K562 (cell line): ENCODE measurements around the gene HOTAIR.

ENCODE experiments used
- CEBPB ChIP-seq: fragments of 450-650 bp; IDR thresholded peaks from 2 replicates; pipeline ENCODE4 v1.6.1; 2016; ENCODE audit warnings: missing genetic modification characterization, missing compliant biosample characterization
- EP300 ChIP-seq: IDR thresholded peaks from 2 replicates; pipeline ENCODE4 v1.6.1; 2012; ENCODE audit warnings: low read length, improper control_type of control experiment
- SREBF2 ChIP-seq: sonication (generic); formaldehyde crosslinking; IDR thresholded peaks from 2 replicates; pipeline ENCODE4 v1.4.0; 2020; ENCODE audit warnings: mild to moderate bottlenecking, missing genetic modification reagents
- TCF7L2 ChIP-seq: fragments of 150-350 bp; IDR thresholded peaks from 2 replicates; pipeline ENCODE4 v1.6.1; 2016; ENCODE audit warnings: low read depth, mild to moderate bottlenecking, low read length, moderate library complexity
- ZNF232 ChIP-seq: sonication (generic); formaldehyde crosslinking; IDR thresholded peaks from 2 replicates; pipeline ENCODE4 v1.8.0; 2022; ENCODE audit warnings: mild to moderate bottlenecking, missing genetic modification reagents
- ZNF253 ChIP-seq: fragments of 250-450 bp; sonication (Bioruptor Pico); conservative IDR thresholded peaks from 2 replicates; pipeline ENCODE4 v1.6.1; 2021; ENCODE audit warnings: mild to moderate bottlenecking
- ZNF764 ChIP-seq: fragments of 250-450 bp; sonication (Bioruptor Pico); IDR thresholded peaks from 2 replicates; pipeline ENCODE4 v1.4.0; 2020; ENCODE audit warnings: low read depth, mild to moderate bottlenecking, moderate library complexity
- ZNF79 ChIP-seq: fragments of 250-450 bp; sonication (Bioruptor Pico); IDR thresholded peaks from 2 replicates; pipeline ENCODE4 v1.4.0; 2020; ENCODE audit warnings: low read depth, mild to moderate bottlenecking, moderate library complexity
- TF ChIP-seq, protein P1 (sequence below): sonication (generic); formaldehyde crosslinking; IDR thresholded peaks from 2 replicates; pipeline ENCODE4 v1.8.0; 2022; ENCODE audit warnings: mild to moderate bottlenecking, missing genetic modification reagents, borderline replicate concordance

DNA sequence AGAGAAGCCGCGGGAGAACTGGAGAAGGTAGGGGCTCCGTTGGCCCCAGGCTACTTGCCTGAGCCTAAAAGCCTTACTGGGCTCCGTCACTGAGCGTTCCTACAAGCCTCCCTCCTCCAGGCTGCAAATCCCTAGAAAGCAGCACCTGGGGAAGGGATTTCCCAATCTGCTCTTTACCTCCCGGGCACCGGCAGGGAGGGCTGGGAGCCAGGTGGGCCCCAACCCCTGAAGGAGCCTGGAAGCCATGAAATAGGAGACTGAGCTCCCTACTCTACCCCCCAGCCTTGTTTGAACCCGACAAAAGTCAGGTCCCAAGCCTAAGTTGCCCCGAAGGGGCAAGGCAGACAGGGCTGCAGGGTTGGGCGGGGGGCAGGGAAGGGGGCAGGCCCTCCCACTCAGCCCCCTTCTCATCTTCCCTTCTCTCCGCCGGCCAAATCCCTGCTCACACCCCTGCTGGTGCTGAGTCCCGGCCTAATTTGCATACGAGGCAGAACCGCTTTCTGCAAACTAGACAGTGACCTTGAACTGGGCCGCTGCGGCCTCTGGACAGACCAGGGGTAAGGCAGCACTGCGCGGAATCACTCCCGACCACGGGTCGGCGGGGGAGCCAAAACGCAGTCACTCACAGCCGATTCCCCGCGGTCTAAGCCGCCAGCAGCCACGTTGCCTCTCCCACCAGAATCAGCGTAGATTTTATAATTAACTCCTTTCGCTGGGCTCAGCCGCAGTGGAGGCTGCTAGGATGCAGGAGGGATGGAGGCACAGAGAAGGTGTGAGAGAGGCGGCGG lies 23.8 kb downstream of the HOTAIR start:
- TF ChIP-seq TCF7L2 (no peak), SREBF2 (no peak), ZNF764 (CRISPR knock-in tag) (no peak), ZNF232 (CRISPR knock-in tag) (no peak), CEBPB (no peak), ZNF79 (CRISPR knock-in tag) (no peak), EP300 (no peak), ZNF253 (CRISPR knock-in tag) (no peak)
- TF ChIP-seq, protein P1, sequence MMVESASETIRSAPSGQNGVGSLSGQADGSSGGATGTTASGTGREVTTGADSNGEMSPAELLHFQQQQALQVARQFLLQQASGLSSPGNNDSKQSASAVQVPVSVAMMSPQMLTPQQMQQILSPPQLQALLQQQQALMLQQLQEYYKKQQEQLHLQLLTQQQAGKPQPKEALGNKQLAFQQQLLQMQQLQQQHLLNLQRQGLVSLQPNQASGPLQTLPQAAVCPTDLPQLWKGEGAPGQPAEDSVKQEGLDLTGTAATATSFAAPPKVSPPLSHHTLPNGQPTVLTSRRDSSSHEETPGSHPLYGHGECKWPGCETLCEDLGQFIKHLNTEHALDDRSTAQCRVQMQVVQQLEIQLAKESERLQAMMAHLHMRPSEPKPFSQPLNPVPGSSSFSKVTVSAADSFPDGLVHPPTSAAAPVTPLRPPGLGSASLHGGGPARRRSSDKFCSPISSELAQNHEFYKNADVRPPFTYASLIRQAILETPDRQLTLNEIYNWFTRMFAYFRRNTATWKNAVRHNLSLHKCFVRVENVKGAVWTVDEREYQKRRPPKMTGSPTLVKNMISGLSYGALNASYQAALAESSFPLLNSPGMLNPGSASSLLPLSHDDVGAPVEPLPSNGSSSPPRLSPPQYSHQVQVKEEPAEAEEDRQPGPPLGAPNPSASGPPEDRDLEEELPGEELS (CRISPR knock-in tag), result no peak
